Measurements from ENCODE around the gene TECR. TPM values are rescaled to one million over a fixed set of nuclear protein-coding genes. Genes with fewer than 3 reads are reported as not detected.

TECR gene
- total RNA-seq, 2 experiments from 2014 or later: 93.5 to 98.5 TPM

DNA sequence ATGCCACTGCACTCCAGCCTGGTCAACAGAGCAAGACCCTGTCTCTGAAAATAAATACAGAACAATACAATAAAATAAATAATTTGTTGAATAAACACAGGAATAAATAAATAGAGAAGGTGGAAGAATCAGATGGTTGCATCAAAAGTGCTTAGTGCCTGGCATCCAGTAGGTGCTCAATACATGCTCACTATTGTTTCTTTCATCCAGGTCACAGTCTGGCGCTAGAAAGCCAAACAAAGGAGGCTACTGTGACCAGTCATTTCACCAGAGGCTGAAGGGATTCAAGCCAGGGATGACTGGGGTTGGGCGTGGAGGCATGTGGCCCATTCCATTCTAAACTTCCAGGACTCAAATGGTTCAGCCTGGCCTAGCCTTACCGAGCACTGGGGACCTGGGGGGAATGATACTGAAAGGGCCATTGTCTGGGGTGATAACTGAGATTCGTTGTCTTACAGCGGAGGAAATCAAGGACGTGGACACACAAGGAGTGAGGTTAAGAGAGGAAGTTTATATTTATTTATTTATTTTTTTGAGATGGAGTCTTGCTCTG is 46.1 kb downstream of the TECR start:
- intact Hi-C loops (cut with micrococcal nuclease): loop anchor here (2.0 to 10.0 kb wide), 2 partner anchors 111 to 309 kb away; partner anchors contain the start of gene OR7A17
- H3K9me3 Mint-ChIP-seq: no peaks in the 10 kb centered on the region
- ATAC-seq: no peak
- H3K4me1 Mint-ChIP-seq (ENCODE audit: low read depth): peaks cover 23% of the 10 kb centered on the region
- no peak overlapping the region for H3K4me3 Mint-ChIP-seq
- TF ChIP-seq, protein P1, sequence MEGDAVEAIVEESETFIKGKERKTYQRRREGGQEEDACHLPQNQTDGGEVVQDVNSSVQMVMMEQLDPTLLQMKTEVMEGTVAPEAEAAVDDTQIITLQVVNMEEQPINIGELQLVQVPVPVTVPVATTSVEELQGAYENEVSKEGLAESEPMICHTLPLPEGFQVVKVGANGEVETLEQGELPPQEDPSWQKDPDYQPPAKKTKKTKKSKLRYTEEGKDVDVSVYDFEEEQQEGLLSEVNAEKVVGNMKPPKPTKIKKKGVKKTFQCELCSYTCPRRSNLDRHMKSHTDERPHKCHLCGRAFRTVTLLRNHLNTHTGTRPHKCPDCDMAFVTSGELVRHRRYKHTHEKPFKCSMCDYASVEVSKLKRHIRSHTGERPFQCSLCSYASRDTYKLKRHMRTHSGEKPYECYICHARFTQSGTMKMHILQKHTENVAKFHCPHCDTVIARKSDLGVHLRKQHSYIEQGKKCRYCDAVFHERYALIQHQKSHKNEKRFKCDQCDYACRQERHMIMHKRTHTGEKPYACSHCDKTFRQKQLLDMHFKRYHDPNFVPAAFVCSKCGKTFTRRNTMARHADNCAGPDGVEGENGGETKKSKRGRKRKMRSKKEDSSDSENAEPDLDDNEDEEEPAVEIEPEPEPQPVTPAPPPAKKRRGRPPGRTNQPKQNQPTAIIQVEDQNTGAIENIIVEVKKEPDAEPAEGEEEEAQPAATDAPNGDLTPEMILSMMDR (IDR thresholded peaks at IDR 0.05): no peak
- POLR2A ChIA-PET: interaction anchor here (5.1 kb wide), 1 partner anchor 112 kb away, joined by 27 read pairs; no protein-coding TSS in a partner anchor
- CTCF ChIA-PET: interaction anchor here (1.2 to 11.0 kb wide), 4 partner anchors 19 to 313 kb away, joined by 3 to 276 read pairs (median 4); partner anchors contain the start of gene ZNF333
- peaks cover 2% of the 10 kb centered on the region for H3K36me3 Mint-ChIP-seq (ENCODE audit: low read depth)
- H3K27me3 Mint-ChIP-seq: no peaks in the 10 kb centered on the region
- no peak for DNase-seq
- no peak overlapping the region for H3K27ac Mint-ChIP-seq

GRCh38 chr19:14576363-14576762 is 47.0 kb downstream of the TECR start:
- DNase-seq (no peak), ATAC-seq (no peak)
- TF ChIP-seq, protein P1 (IDR thresholded peaks at IDR 0.05): no peak
- Mint-ChIP-seq H3K4me1 (ENCODE audit: low read depth) (peaks cover 24% of the 10 kb centered on the region), H3K9me3 (no peaks in the 10 kb centered on the region), H3K36me3 (ENCODE audit: low read depth) (peaks cover 2% of the 10 kb centered on the region), H3K27ac (no peak overlapping the region), H3K4me3 (no peak overlapping the region), H3K27me3 (no peaks in the 10 kb centered on the region)
- ChIA-PET CTCF (interaction anchor here (1.2 to 11.0 kb wide), 2 partner anchors 20 to 111 kb away, joined by 4 to 276 read pairs; partner anchors contain the start of gene ZNF333), POLR2A (interaction anchor here (0.6 kb wide), 2 partner anchors 65 to 955 kb away, joined by 3 to 4 read pairs; no protein-coding TSS in a partner anchor)
- intact Hi-C loops (cut with micrococcal nuclease): loop anchor here (10.0 kb wide), 1 partner anchor 308 kb away; the partner anchor contains the start of gene OR7A17

GRCh38 chr19:14577264-14577663 is 47.9 kb downstream of the TECR start:
- intact Hi-C loops (cut with micrococcal nuclease): loop anchor here (10.0 kb wide), 1 partner anchor 308 kb away; the partner anchor contains the start of gene OR7A17
- Mint-ChIP-seq H3K4me1 (ENCODE audit: low read depth) (peaks cover 18% of the 10 kb centered on the region), H3K9me3 (no peaks in the 10 kb centered on the region), H3K36me3 (ENCODE audit: low read depth) (no peaks in the 10 kb centered on the region), H3K27me3 (no peaks in the 10 kb centered on the region), H3K27ac (peak overlapping the region; percentile 42), H3K4me3 (no peak overlapping the region)
- DNase-seq: no peak
- ChIA-PET CTCF (interaction anchor here (11.0 kb wide), 1 partner anchor 110 kb away, joined by 276 read pairs; the partner anchor contains the start of gene ZNF333), POLR2A (no interaction called here)
- ATAC-seq: no peak
- TF ChIP-seq, protein P1 (IDR thresholded peaks at IDR 0.05): no peak

DNA sequence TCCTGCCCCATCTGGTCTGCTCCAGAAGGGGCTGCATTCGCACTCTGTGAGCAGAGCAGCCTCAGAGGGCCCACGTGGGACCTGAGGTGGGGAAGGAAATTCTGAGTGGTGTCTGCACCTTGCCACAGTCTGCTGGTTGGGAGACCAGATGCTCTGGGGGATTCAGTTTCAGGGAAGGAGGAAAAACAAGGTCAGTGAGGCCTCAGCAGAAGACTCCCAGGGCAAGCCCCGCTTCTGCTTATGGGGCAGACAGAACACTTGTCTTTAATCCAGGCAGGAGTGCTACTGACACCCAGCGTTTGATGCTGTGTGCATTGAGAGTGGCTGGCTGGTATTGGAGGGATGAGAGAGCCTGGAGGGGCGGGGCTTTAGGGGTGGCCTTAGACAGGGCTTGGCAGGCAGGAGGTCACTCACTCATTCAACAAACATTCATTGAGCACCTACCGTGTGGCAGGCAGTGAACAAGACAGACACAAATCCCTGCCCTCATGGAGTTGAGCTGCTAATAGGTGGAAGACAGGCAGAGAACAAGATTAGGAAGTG is 48.6 kb downstream of the TECR start:
- intact Hi-C loops (cut with micrococcal nuclease): loop anchor here (10.0 kb wide), 1 partner anchor 307 kb away; the partner anchor contains the start of gene OR7A17
- Mint-ChIP-seq H3K27me3 (no peaks in the 10 kb centered on the region), H3K9me3 (no peaks in the 10 kb centered on the region), H3K27ac (peak overlapping the region; percentile 13), H3K4me3 (no peak overlapping the region), H3K4me1 (ENCODE audit: low read depth) (peaks cover 18% of the 10 kb centered on the region), H3K36me3 (ENCODE audit: low read depth) (no peaks in the 10 kb centered on the region)
- ChIA-PET POLR2A (no interaction called here), CTCF (interaction anchor here (11.0 kb wide), 1 partner anchor 109 kb away, joined by 276 read pairs; the partner anchor contains the start of gene ZNF333)
- TF ChIP-seq, protein P1 (IDR thresholded peaks at IDR 0.05): no peak
- ATAC-seq (peak; percentile 26), DNase-seq (peak; percentile 38)
